SKM-1 (cell line): ENCODE results near the gene KIF2C.
A peak's percentile ranks its signal among the peaks of the same experiment; 100 is the strongest.

ENCODE experiments used
- DNase-seq: peaks from one replicate; lab custom pipeline; 2025; ENCODE audit not compliant: unreplicated experiment; lab: John Stamatoyannopoulos, UW

KIF2C gene

GRCh38 chr1:44775078-44775929 is 35.7 kb downstream of the KIF2C start, which contains the start of gene RPS8:
TSS of gene RPS8 (plus strand) at chr1:44775540. CDS start at chr1:44775597, 57 bp downstream.
- DNase-seq = peak; percentile 83

GRCh38 chr1:44775930-44776729 is 36.5 kb downstream of the KIF2C start:
- no peak for DNase-seq

GRCh38 chr1:44776730-44777068 is 37.1 kb downstream of the KIF2C start:
- no peak for DNase-seq

GRCh38 chr1:44777547-44777946 is 37.9 kb downstream of the KIF2C start:
- no peak for DNase-seq

GRCh38 chr1:44777969-44778635 is 38.5 kb downstream of the KIF2C start:
- DNase-seq = no peak

GRCh38 chr1:44778705-44779576 is 39.3 kb downstream of the KIF2C start:
- DNase-seq = no peak

GRCh38 chr1:44780583-44781121 is 41.0 kb downstream of the KIF2C start:
- DNase-seq = no peak

GRCh38 chr1:44783697-44784093 is 44.1 kb downstream of the KIF2C start:
- no peak for DNase-seq

GRCh38 chr1:44784094-44785028 is 44.7 kb downstream of the KIF2C start:
- no peak for DNase-seq

GRCh38 chr1:44785029-44785380 is 45.4 kb downstream of the KIF2C start:
- DNase-seq = no peak

GRCh38 chr1:44785501-44786137 is 46.0 kb downstream of the KIF2C start:
- no peak for DNase-seq

- peak; percentile 28 for DNase-seq
These were observed 46.7 kb downstream of the KIF2C start for GRCh38 chr1:44786138-44786840.

- no peak for DNase-seq
These were observed 47.3 kb downstream of the KIF2C start for GRCh38 chr1:44786841-44787426.

GRCh38 chr1:44787506-44787905 is 47.9 kb downstream of the KIF2C start:
- DNase-seq = no peak

- no peak for DNase-seq
These were observed 48.7 kb downstream of the KIF2C start, which contains the start of gene BEST4 for GRCh38 chr1:44788120-44788860. TSS of gene BEST4 (minus strand) at chr1:44788170. CDS start at chr1:44787705, 465 bp downstream.

- DNase-seq = no peak
These were observed 51.5 kb downstream of the KIF2C start for GRCh38 chr1:44790968-44791801.
